ENCODE results near the gene USP24.

DNA sequence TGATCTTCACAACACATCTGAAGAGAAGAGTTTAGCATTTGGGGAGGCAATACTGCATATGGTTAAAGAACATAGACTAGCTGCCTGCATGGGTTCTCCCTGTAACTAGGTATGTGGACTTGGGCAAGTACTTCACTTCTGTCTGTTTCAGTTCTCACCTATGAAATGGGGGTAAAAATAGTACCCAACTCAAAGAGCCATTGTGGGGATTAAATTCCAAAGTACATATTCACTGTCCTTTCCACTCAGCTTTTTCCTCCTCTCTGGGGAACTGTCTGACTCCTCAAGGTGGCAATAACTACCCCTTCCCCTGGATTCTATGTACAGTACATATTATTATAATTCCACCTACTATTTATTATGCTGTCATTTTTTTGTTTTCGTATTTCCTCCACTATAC lies 44.7 kb downstream of the USP24 start:
- no peak for TF ChIP-seq EZH2phosphoT487 (IDR thresholded peaks at IDR 0.05; ENCODE audit: low read depth)
- TF ChIP-seq, protein P1, sequence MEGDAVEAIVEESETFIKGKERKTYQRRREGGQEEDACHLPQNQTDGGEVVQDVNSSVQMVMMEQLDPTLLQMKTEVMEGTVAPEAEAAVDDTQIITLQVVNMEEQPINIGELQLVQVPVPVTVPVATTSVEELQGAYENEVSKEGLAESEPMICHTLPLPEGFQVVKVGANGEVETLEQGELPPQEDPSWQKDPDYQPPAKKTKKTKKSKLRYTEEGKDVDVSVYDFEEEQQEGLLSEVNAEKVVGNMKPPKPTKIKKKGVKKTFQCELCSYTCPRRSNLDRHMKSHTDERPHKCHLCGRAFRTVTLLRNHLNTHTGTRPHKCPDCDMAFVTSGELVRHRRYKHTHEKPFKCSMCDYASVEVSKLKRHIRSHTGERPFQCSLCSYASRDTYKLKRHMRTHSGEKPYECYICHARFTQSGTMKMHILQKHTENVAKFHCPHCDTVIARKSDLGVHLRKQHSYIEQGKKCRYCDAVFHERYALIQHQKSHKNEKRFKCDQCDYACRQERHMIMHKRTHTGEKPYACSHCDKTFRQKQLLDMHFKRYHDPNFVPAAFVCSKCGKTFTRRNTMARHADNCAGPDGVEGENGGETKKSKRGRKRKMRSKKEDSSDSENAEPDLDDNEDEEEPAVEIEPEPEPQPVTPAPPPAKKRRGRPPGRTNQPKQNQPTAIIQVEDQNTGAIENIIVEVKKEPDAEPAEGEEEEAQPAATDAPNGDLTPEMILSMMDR (IDR thresholded peaks at IDR 0.05; ENCODE audit: low read depth, low read length), result no peak
